T-helper 22 cell (primary cell): ENCODE results near the gene SDS.

Experiments used
- DNase-seq: peaks from one replicate; pipeline ENCODE4 v3.0.0-alpha.2; 2020; ENCODE audit warnings: low read depth

SDS gene, protein sequence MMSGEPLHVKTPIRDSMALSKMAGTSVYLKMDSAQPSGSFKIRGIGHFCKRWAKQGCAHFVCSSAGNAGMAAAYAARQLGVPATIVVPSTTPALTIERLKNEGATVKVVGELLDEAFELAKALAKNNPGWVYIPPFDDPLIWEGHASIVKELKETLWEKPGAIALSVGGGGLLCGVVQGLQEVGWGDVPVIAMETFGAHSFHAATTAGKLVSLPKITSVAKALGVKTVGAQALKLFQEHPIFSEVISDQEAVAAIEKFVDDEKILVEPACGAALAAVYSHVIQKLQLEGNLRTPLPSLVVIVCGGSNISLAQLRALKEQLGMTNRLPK

DNA sequence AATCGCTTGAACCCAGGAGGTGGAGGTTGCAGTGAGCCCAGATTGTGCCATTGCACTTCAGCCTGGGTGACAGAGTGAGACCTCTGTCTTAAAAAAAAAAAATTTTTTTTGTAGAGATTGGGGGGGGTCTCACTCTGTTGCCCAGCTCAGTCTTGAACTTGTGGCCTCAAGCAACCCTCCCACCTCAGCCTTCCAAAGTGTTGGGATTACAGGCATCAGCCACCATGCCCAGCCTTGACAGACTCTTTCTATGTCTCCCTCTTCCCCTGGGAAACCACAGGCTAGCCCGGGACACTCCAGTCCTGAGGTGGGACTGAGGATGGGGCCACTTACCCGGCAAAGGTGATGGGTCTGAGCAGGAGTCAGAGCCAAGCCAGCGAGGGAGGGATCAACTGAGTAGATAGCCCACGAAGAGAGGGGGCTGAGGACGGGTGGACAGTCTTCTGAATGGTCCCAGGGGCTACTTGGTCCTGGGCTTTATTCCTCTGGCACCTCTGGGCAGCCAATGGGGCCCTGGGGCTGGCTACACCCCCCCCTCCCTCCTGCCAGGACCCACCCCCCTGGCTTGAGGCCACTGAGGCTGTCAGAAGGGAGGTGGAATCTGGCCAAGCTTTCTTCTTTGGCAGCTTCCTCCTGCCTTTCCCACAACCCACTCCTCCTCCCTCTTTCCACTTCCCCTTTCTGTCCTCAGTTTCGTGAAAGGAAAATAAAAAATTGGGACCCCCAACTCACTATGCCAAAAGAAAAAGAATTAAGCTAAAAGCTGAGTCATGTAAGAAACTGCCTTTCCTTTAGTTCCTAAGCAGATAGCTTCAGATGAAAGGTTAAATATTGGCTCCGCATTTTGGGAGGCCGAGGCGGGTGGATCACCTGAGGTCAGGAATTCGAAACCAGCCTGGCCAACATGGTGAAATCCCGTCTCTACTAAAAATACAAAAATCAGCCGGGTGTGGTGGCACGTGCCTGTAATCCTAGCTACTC lies at the start of gene SDS:
SDS (minus strand) TSS at position 453 of the 981 bp plus-strand sequence. CDS start 4,179 bp downstream, outside the sequence.
- DNase-seq: no peak

DNA sequence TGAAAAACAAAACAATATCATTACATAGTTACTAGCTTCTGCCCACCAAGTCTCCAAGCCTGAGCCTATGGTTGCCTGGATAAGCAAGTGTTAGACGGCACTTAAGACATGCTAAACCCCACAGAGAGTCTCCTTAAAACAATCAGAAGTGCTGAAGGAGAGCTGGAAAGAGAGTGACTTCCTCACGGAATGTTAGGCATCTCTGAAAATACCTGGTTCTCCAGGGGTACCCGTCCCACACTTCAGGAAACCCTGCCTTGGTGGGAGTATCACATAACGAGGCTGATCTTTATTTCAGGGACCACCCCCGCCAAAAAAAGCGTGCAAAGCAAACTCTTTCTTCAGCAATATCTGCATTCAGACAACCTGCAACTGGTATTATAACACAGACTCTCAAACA lies 49.6 kb upstream of the SDS start:
- DNase-seq: no peak

DNA sequence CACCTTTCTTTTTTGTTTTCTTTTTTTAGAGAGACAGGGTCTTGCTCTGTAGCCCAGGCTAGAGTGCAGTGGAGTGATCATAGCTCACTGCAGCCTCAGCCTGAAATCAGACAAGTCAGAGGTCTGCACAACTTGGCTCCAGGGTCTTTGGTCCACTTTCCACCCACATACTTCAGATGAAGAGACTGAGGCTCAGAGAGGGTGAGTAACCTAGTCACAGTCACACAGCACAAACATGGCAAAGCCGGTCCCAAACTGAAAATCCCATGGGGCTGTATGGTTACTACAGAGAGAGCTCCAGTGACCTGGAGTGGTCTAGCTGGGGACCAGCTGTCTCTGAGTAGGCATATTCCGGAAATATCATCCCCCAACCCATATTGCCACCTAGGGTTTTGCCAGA lies 48.8 kb upstream of the SDS start:
- no peak for DNase-seq

DNA sequence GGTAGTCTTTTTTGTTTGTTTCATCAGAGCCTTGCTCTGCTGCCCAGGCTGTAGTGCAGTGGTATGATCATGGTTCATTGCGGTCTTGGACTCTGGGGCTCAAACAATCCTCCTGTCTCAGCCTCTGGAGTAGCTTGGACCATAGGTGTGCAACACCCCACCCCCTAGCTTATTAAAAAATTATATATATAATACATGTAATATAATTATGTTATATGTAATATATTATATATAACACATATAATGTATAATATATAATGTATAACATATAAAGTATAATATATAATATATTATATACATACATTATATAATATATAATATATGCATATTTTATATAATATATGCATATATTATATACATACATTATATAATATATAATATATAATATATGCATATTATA lies 46.2 kb upstream of the SDS start:
- DNase-seq: no peak

DNA sequence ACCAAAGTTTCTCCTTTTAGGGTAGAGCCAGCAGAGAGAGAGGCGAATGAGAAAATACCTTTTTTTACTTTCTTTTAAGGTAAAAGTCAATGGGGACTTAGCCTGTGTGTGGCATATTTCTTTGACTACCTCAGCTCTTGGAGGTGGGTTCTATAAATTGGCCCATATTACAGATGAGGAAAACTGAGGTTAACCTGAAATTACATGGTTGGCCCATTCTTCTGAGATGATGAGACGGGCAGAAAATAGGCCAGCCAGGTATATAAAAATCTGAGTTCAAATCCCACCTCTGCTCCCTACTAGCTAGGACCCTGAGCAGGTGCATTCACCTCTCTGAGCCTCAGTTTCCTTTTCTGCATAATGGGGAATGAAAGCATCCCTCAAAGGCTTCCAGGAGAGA lies 45.6 kb upstream of the SDS start:
- no peak for DNase-seq

DNA sequence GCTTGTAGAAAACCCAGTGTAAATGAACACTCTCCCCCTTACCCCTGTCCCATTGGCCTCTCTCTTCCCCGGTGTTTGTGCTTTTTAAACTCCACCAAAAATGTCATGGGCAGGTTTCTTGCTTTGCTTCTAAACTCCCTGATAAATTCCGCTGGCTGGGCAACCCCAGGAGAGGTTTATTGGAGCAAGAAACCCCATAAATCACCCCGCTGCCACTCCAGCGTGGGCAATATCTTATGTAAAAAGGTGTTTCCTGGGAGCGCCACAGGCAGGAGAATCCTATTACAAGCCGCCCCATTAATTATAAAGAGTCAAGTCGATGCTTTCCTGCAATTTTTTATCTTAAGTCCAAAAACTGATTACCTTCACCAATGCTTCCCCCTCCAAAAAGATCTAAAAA lies 45.2 kb upstream of the SDS start:
- DNase-seq: no peak

DNA sequence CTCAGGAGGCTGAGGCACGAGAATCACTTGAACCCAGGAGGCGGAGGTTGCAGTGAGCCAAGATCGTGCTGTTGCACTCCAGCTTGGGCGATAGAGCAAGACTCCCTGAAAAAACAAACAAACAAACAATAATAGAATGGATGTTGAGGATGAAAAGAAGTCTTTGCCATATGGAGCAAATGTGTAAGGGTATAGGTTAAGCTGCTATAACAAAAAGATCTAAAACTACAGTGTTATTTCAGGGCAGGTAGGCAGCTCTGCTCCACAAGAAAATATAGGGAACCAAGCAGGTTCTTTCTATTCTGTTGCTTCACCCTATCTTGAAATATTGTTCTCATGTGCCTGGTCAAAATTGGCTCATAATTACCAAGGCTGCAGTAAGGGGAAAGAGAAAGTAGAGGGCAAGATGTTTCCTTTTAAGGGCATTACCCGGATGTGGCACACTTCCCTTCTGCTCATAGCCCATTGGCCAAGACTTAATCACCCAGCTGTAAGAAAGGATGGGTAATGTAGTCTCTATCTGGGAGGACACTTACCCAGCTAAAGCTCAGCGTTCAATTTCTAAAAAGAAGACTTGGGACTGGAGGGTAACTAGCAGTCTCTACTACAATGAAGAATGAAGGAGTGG lies 42.0 kb upstream of the SDS start:
- DNase-seq: no peak

DNA sequence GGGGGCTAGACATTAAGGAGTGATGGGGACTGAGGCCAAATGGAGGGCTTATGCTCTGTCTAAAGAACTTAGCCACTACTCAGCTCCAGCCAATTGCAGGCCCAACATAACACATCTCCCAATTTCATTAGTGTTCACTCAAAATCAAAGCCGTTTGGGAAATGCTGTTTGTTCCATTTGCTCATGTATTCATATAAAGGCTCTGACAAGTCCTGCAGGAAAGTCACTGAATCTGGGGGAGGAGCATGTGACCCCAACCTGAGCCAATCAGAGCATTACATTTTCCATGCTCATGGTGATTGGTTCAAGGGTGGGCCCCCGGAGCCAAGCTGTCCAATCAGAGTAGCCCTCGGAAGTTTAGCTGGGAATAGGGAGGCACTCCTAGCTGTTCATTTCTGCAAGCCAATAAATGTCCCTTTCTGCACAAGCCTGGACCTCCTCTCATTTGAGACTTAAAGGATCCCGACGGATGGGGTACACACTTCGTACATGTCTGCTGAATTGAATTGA lies 39.4 kb upstream of the SDS start:
- no peak for DNase-seq

DNA sequence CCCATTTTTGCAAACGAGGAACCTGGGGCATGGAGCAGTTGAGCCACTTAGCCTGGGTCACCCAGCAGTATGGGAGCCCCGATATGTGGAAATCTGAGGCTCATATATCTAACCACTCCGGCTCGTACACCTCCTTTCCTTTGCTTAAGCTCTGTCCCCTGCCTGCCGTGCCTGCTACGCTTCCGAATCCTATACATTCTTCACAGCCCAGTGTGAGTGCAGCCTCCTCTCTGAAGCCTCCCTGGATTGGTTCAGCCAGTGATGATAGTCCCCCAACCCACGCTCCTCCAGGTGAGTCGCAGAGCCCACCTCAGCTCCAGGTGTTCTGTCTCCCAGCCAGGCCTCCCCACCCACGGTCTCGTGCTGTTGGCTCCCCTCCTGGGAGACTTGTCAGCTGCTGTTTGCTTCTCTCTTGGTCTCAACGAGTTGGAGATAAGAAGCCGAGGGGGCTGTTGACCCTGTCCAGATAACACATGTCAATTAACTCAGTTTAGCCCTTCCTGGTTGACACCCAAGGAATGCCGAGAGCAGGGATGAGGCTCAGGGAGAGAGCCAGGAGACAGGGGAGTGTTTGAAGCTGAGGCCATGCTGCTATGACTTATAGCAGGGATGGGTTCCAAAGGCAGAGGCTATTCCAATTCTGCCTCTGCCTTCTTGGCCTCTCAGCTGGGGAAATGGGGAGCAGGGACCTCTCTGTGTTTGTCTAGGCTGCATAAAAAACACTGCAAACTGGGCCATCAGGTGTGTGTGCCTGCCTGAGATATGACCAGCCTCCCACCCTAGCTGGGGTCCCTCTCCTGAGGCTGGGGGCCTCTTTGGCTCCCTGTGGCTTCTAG lies 37.5 kb upstream of the SDS start:
- no peak for DNase-seq

DNA sequence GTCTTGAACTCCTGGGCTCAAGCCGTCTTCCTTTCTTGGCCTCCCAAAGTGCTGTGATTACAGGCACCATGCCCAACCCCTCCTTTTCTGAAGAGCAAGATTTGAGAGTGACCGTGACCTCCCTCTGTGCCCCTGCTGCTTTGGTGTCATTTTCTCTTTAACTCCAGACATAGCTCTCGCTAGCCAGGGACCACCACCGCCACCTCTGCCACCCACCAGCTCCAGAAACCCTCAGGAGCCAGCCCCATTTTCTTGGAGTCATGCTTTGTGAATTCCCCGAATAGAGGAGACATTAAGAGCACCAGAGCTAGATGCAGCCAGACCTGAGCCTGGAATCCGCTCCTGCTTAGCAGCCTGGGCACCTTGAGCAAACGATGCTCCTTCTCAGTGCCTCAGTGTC lies 36.6 kb upstream of the SDS start:
- no peak for DNase-seq

DNA sequence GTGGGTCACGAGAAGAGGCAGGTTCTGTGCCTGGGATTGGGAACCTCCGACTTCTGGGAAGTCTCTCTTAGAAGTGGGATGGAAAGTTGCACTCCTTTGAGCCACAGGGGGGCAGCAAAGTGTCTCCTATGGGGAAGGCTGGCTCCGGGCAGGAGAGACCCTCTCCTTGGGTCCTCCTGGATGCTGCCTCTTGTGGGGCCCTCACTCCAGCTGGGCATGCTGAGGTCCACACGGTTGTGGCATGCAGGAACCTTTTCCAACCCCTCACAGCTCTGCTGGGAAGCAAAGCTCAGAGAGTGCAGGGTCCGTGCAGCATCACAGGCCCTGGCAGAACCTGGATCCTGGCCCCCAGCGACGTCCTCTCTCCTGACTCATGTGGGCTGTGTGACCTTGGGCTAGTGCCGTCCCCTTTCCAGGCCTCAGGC lies 35.9 kb upstream of the SDS start:
- DNase-seq: no peak

DNA sequence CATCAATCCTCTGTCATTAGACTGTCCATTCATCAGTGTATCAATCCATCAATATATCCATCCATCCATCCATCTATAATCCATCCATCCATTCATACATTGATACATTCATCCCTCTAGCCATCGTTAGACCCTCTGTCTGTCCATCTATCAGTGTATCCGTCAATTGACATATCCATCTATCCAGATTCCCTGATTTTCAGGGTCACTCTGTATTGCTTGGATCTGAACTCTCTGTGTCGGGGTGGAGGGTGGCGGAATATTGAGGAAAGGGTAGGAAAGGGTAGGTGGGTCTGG lies 35.6 kb upstream of the SDS start:
- no peak for DNase-seq

DNA sequence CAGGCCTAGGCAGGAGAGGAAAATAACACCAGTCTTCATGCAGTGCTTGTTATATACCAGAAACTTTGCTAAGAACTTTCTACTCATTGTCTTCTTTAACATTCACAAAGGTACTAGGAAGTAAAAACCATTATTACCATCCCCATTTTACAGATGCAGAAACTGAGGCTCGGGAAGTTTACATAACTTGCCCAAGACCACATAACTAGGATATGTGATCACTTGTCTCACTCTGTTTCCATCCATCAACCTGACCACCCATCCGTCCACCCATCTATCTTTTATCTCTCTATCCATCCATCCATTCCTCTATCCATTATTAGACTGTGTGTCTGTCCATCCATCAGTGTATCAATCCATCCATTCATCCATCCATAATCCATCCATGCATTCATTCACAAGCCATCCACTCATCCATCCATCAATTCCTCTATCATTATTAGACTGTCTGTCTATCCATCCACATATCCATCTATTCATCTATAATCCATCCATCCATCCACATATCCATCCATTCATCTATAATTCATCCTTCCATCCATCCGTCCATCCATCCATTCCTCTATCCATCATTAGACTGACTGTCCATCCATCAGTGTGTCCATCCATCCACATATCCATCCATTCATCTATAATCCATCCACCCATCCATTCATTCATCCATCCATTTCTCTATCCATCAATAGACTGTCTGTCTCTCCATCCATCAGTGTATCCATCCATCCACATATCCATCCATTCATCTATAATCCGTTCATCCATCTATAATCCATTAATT lies 35.0 kb upstream of the SDS start:
- no peak for DNase-seq

DNA sequence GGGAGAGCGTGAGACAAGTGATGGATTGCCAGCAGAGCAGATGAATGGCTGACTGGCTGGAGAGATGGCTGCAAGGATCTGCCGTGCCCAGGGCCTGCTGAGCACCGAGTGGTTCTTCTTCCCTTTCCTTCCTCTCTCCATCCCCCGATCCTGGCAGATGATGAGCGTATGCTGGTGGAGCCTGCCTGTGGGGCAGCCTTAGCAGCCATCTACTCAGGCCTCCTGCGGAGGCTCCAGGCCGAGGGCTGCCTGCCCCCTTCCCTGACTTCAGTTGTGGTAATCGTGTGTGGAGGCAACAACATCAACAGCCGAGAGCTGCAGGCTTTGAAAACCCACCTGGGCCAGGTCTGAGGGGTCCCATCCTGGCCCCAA lies 34.0 kb upstream of the SDS start:
- no peak for DNase-seq

DNA sequence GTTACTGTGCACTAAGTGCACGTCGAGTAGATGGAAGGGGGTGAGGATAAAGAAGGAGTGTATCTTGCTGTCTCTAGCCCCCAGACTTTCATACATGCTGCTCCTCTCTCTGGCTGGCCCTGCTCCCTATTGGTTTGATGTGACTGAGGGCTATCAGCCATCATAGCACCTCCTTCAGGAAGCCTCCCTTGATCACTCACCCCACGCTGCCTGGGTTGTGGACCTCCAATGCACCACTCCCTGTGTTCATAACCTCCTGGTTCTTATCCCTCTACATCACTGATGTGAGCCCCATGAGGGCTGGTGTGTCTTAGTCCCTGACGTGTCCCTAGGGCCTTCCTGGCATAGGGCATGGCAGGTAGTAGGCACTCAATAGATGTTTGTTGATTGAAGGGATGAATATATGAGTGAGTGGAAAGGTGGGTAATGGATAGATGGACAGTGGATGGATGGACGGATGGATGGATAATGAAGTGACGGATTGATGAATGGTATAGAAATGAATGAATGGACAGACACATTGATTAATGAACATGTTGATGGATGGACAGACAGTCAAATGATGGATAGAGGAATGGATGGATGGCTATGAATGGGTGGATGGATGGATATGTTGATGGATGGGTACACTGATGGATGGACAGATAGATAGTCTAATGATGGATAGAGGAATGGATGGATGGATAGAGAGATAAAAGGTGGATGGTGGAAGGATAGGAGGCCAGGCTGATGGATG lies 33.5 kb upstream of the SDS start:
- no peak for DNase-seq

DNA sequence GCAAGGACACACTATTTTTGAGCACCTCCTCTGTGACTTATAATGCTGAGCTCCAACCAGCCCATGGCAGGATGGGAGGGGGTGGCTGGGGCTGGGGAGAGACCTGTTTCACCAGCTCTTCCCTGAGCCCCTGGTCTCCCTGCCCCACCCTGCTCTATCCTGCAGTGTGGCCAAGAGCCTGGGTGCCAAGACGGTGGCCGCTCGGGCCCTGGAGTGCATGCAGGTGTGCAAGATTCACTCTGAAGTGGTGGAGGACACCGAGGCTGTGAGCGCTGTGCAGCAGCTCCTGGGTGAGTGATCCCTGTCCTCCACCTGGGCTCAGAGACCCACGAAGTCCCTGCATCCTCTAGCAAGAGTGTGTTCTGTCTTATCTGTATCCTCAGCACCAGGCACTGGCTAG lies 32.9 kb upstream of the SDS start:
- no peak for DNase-seq

DNA sequence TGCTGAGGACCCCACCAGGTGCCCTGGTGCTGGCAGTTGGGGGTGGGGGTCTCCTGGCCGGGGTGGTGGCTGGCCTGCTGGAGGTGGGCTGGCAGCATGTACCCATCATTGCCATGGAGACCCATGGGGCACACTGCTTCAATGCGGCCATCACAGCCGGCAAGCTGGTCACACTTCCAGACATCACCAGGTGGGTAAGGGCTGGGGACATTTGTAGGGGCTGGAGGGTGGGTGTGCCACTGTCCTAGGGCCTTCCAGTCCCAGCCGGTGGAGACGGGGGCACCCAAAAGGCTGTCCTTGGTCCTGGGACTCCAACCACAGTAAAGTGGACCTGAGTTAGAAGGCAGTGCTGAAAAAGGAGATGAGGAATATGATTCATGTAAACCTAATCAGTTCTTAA lies 31.7 kb upstream of the SDS start:
- no peak for DNase-seq

DNA sequence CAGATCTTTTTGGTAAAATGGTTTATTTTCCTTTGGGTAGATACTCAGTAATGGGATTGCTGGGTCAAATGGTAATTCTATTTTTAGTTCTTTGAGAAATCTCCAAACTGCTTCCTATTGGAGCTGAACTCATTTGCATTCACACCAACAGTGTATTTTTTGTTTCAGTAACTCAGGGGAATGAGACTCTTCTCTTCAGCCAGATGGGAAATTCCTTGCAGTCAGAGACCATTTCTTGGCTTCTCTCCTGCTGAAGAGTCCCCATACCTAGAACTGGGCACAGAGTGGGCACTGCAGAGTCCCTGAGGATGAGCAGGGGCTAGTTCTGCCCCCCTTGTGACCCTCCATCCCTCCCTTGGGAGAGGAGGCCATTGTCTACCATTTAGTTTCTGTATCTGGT lies 29.3 kb upstream of the SDS start:
- DNase-seq: no peak

DNA sequence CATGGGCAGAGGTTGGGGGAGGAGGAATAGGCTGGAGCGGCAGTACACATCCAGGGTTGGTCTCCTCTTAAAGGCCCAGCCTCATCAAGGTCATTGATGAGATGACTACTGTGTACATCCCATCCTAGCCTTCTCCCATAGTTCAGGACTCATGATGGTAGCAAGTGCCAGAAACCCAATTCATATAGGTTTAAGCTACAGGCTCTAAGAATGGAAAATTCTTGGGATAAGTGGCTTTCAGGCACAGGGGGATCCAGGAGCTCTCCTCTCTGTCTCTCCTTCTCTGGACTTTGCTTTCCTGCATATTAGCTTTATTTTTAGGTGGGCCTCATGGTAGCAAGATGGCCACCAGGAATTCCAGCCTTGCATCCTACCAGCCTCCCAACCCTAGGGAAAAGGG lies 24.8 kb upstream of the SDS start:
- DNase-seq: no peak

DNA sequence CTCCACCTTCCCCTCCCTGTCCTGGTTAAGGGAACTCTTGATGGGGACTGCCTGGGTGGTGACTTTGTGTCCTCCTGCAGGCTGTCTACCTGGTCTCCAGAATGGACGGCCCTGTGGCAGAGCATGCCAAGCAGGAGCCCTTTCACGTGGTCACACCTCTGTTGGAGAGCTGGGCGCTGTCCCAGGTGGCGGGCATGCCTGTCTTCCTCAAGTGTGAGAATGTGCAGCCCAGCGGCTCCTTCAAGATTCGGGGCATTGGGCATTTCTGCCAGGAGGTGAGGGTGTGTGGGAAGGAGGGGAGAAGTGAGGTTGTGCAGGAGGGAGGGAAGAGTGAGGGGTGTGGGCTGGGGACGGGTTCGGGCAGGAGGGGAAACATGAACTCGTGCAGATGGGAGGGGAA lies 24.2 kb upstream of the SDS start:
- no peak for DNase-seq
